ENCODE results near the gene MTHFD1. TPM values are rescaled to one million over a fixed set of nuclear protein-coding genes. Genes with fewer than 3 reads are reported as not detected.

MTHFD1 gene
- total RNA-seq, 4 donors from 2014 or later: 36.2 to 68.7 (median 42.0) TPM

DNA sequence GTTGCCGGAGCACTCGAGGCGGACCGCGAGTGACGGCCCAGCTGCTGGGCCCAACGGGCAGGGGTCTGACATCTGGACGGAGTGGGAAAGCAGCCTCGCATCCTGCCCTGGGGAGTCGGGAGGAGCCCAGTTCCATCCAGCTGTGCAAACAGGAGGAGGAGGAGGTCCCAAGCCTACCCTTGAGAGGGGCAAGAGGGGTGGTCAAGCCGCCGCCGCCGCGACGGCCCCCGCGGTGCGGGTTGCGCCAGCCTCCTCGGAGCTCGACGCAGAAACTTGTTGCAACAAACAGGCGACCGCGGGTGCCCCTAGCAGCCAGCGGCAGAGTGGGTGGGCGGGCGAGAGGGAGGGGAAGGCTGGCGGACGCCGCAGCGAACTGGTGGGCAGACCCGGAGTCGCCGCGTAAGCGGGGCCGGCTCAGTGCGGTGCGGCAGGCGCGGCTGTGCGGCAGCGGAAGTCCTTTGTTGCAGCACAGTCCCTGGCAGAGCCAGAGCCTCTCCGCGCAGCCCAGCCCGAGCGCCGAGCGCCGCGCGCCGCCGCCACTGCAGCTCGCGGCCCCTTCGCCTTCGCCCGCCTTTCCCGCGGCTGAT is 116.2 kb downstream of the MTHFD1 start, which contains the start of gene ZBTB1:
TSS of gene ZBTB1 (plus strand) at position 461 of the 587 bp plus-strand sequence. CDS start 16,735 bp downstream, outside the sequence.
- ATAC-seq (peak; percentile 42 to 45), DNase-seq (peak; percentile 70 to 85)
- intact Hi-C loops (cut with DNase I; ENCODE audit: low total_unique reads): loop anchor here (2.0 to 10.0 kb wide), 4 partner anchors 116 to 862 kb away; partner anchors contain the start of genes CHURC1, MTHFD1 and WDR89
- Histone ChIP-seq H3K27me3 (no peaks in the 10 kb centered on the region), H3K4me3 (peak within 1 kb of the TSS; percentile 75 to 94 (median 86)), H3K27ac (peak within 1 kb of the TSS; percentile 97 to 99 (median 98)), H3K4me1 (peaks cover 53 to 66% of the 10 kb centered on the region in 2 donors), H3K9me3 (no peaks in the 10 kb centered on the region), H3K36me3 (no peaks in the 10 kb centered on the region)
- in situ Hi-C loops (cut with MboI; ENCODE audit: low sequenced_read_pairs in 4 of 4): no loop called here
- TF ChIP-seq, protein P1, sequence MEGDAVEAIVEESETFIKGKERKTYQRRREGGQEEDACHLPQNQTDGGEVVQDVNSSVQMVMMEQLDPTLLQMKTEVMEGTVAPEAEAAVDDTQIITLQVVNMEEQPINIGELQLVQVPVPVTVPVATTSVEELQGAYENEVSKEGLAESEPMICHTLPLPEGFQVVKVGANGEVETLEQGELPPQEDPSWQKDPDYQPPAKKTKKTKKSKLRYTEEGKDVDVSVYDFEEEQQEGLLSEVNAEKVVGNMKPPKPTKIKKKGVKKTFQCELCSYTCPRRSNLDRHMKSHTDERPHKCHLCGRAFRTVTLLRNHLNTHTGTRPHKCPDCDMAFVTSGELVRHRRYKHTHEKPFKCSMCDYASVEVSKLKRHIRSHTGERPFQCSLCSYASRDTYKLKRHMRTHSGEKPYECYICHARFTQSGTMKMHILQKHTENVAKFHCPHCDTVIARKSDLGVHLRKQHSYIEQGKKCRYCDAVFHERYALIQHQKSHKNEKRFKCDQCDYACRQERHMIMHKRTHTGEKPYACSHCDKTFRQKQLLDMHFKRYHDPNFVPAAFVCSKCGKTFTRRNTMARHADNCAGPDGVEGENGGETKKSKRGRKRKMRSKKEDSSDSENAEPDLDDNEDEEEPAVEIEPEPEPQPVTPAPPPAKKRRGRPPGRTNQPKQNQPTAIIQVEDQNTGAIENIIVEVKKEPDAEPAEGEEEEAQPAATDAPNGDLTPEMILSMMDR (IDR thresholded peaks at IDR 0.05 in 4 of 5, conservative IDR thresholded peaks at IDR 0.05 in 1 of 5): no peak
- peak; percentile 84 to 88 for TF ChIP-seq POLR2A (IDR thresholded peaks at IDR 0.05)

DNA sequence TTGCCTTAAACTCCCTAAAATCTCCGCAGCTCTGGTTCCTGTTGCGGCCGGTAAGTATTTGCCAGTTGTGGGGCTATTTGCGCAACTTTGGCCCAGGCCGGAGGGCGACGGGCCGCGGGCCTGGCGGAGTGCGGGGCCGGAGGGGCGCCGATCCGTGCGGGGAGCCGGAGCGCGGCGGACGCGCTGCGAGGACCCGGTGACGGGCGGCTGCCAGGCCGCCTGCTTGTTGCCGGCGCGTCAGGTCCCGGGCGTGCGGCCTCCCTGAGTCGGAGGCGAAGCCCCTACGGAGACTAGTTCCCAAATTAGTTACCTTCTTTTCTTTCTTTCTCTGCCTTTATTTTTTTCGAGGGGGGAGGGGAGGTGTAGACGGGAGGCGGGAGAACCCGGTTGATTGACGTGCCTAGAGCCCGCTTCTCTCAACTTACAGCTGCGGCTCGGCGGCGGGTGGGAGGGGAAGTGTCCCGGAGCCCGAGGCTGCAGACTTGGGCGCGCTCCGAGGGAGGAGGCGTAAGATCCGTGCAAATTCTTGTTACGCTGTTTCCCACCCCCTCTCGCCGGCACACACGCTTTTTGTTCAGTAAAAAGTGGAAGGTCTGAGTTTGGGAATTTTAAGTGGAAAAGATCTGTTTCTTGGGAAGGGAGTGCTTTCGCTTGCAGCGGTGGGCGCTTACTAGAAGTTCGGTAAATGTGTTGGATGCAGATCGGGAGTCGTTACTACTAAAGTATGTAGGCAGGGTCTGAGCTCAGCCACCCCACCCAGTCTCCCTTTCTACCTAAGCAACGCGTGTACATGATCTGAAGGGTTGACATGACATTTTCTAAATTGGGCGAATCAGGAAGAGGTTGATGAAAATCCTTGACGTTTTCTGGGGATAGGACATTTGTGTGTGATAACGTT is 117.0 kb downstream of the MTHFD1 start:
- Histone ChIP-seq H3K27ac (peak overlapping the region; percentile 97 to 99 (median 98)), H3K36me3 (no peaks in the 10 kb centered on the region), H3K27me3 (no peaks in the 10 kb centered on the region), H3K9me3 (no peaks in the 10 kb centered on the region), H3K4me3 (peak overlapping the region; percentile 75 to 94 (median 86)), H3K4me1 (peaks cover 47 to 64% of the 10 kb centered on the region in 2 donors)
- DNase-seq (peak; percentile 86 to 90), ATAC-seq (peak; percentile 51 to 54)
- in situ Hi-C loops (cut with MboI; ENCODE audit: low sequenced_read_pairs in 4 of 4) (no loop called here), intact Hi-C loops (cut with DNase I; ENCODE audit: low total_unique reads) (loop anchor here (1.0 to 10.0 kb wide), 8 partner anchors 35 to 863 kb away; partner anchors contain the start of genes CHURC1, HSPA2, MTHFD1 and WDR89)
- TF ChIP-seq, protein P1 (IDR thresholded peaks at IDR 0.05 in 4 of 5, conservative IDR thresholded peaks at IDR 0.05 in 1 of 5): no peak
- TF ChIP-seq POLR2A (IDR thresholded peaks at IDR 0.05): peak; percentile 45 to 48

DNA sequence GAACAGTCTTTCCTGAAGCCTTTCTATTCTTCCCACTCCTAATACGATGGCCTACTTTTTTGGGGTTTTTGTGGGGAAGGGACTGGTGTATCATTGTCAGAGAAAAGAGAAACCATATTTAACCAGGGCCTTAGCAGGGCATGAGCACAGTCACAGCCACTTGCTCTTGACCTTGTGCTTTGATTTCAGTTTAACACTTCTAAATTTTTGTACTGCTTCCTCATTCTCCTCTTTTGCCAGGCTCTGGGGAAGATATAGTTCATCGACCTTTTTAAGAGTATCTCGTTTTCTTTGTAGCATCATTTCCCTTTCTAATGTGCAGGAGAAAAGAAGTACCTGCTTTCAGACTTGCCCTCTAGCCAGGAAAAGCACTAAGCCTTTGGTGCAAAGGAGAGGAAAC is 118.6 kb downstream of the MTHFD1 start:
- no peak for DNase-seq
- intact Hi-C loops (cut with DNase I; ENCODE audit: low total_unique reads) (loop anchor here (5.0 to 10.0 kb wide), 4 partner anchors 66 to 526 kb away; partner anchors contain the start of gene CHURC1), in situ Hi-C loops (cut with MboI; ENCODE audit: low sequenced_read_pairs in 4 of 4) (no loop called here)
- H3K4me1 ChIP-seq: peaks cover 46 to 68% of the 10 kb centered on the region in 2 donors
- no peaks in the 10 kb centered on the region for H3K27me3 ChIP-seq
- no peak for ATAC-seq
- H3K9me3 ChIP-seq: no peaks in the 10 kb centered on the region
- H3K4me3 ChIP-seq: peak overlapping the region; percentile 75 to 94 (median 86)
- TF ChIP-seq, protein P1 (IDR thresholded peaks at IDR 0.05 in 4 of 5, conservative IDR thresholded peaks at IDR 0.05 in 1 of 5): no peak
- no peak for TF ChIP-seq POLR2A (IDR thresholded peaks at IDR 0.05)
- H3K27ac ChIP-seq: peak overlapping the region; percentile 97 to 99 (median 98)
- no peaks in the 10 kb centered on the region for H3K36me3 ChIP-seq

DNA sequence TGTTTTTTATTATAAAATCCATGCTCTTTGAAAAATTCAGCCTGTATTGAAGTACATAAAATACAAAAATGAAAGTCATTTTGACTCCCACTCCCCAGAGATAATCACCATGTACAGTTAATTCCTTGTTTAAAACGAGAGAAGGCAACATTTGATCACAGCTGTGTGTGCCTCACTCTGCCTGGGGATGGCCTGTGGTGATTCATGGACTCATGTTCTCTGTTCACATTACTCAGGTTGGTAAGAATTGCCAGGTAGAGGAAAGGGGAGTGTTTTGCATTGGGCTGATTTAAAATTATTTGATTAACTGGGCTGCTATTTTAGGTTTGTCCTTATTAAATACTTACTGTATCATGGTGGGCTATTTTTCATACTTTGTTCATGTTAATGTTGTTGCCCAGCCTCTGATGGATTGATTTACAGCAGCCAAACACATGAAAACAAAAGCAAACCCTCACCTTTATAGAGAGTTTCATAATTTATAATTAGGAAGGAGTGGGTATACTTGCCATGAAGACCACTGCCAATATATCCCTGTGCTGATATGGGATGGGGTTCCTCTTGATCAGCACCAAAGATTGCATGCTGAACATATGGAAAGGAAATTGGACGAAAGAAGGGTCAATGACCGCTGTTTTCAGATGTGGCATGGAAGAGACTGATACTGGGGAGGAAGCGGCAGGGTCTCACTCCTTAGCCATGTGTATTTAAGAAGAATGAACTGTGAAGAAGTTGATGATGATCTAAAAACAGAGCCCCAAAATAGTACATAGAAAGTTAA is 119.4 kb downstream of the MTHFD1 start:
- in situ Hi-C loops (cut with MboI; ENCODE audit: low sequenced_read_pairs in 4 of 4): no loop called here
- TF ChIP-seq, protein P1 (IDR thresholded peaks at IDR 0.05 in 4 of 5, conservative IDR thresholded peaks at IDR 0.05 in 1 of 5): no peak
- TF ChIP-seq POLR2A (IDR thresholded peaks at IDR 0.05): peak in 1 of 2 donors; percentile 30
- ATAC-seq (peak in 1 of 2 donors; percentile 40), DNase-seq (peak; percentile 35 to 47)
- peak overlapping the region; percentile 97 to 99 (median 98) for H3K27ac ChIP-seq
- H3K9me3 ChIP-seq: no peaks in the 10 kb centered on the region
- intact Hi-C loops (cut with DNase I; ENCODE audit: low total_unique reads): loop anchor here (5.0 to 10.0 kb wide), 4 partner anchors 65 to 525 kb away; partner anchors contain the start of gene CHURC1
- no peaks in the 10 kb centered on the region for H3K27me3 ChIP-seq
- no peaks in the 10 kb centered on the region for H3K36me3 ChIP-seq
- H3K4me1 ChIP-seq: peaks cover 46 to 68% of the 10 kb centered on the region in 2 donors
- peak overlapping the region; percentile 2 to 94 (median 82) for H3K4me3 ChIP-seq

All from gastrocnemius medialis (tissue), 4 donors.